ENCODE data around the gene ACIN1. TPM values are rescaled to one million over a fixed set of nuclear protein-coding genes. Genes with fewer than 3 reads are reported as not detected.

The ACIN1 gene
- total and polyA plus RNA-seq, 8 donors: 137 to 380 (median 332) TPM

DNA sequence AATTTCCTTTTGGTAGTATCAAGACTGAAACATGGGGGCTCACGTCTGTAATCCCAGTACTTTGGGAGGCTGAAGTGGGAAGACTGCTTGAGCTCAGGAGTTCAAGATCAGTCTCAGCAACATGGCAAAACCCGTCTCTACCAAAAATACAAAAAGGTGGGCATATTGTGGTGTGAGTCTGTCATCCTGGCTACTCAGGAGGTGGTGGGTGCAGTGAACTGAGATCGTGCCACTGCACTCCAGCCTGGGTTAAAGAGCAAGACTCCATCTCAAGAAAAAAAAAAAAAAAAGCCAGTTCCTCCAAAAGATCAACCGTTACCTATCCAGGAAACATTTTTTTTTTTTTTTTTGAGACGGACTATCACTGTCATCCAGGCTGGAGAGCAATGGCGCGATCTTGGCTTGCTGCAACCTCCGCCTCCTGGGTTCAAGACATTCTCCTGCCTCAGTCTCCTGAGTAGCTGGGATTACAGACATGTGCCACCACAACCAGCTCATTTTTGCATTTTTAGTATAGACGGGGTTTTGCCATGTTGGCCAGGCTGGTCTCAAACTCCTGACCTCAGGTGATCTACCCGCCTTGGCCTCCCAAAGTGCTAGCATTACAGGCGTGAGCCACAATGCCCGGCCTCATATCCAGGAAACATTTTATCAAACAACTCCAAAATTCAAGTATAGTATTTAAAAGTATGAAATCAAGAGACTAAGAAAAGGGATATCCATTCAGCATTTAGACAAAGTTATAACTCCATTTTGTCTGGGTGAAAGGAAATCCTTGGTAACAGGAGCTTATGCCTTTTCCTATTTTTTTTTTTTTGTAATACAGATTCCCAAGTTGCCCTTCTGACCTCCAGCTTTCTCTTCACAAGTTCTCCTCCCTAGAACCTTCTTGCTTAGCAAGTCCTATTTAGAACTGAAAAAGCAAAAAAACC lies 3.4 kb downstream of the ACIN1 start:
- no peak for ATAC-seq

DNA sequence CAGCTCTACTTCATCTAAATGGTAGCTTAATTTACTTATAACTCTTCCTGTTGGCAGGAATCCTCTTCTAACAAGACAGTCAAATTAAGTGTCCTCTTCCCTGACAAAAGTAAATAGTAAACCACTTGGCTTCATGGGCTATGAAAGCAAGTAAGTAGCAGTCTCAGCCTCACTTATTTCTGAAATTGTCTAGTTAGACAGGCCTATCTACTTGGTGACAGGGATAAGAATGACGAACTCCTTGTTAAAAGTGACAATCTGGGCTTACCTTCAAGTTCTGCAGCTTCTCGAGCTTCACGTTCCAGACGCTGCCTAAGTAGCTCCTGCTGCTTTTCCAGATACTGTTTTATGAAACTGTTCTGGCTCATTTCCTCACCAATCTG lies 4.7 kb downstream of the ACIN1 start:
- H3K27ac ChIP-seq: no peak overlapping the region

More for the DNA sequence above, 3.4 kb downstream of the ACIN1 start:
- Histone ChIP-seq H3K4me1 (peaks cover 12 to 52% of the 10 kb centered on the region in 2 donors), H3K27me3 (no peaks in the 10 kb centered on the region), H3K36me3 (peaks cover 2 to 68% of the 10 kb centered on the region in 2 donors), H3K4me3 (no peak overlapping the region), H3K27ac (no peak overlapping the region), H3K9me3 (no peaks in the 10 kb centered on the region)
- intact Hi-C loops (cut with DNase I): no loop called here
- TF ChIP-seq, protein P1, sequence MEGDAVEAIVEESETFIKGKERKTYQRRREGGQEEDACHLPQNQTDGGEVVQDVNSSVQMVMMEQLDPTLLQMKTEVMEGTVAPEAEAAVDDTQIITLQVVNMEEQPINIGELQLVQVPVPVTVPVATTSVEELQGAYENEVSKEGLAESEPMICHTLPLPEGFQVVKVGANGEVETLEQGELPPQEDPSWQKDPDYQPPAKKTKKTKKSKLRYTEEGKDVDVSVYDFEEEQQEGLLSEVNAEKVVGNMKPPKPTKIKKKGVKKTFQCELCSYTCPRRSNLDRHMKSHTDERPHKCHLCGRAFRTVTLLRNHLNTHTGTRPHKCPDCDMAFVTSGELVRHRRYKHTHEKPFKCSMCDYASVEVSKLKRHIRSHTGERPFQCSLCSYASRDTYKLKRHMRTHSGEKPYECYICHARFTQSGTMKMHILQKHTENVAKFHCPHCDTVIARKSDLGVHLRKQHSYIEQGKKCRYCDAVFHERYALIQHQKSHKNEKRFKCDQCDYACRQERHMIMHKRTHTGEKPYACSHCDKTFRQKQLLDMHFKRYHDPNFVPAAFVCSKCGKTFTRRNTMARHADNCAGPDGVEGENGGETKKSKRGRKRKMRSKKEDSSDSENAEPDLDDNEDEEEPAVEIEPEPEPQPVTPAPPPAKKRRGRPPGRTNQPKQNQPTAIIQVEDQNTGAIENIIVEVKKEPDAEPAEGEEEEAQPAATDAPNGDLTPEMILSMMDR (IDR thresholded peaks at IDR 0.05): no peak
- DNase-seq: no peak

DNA sequence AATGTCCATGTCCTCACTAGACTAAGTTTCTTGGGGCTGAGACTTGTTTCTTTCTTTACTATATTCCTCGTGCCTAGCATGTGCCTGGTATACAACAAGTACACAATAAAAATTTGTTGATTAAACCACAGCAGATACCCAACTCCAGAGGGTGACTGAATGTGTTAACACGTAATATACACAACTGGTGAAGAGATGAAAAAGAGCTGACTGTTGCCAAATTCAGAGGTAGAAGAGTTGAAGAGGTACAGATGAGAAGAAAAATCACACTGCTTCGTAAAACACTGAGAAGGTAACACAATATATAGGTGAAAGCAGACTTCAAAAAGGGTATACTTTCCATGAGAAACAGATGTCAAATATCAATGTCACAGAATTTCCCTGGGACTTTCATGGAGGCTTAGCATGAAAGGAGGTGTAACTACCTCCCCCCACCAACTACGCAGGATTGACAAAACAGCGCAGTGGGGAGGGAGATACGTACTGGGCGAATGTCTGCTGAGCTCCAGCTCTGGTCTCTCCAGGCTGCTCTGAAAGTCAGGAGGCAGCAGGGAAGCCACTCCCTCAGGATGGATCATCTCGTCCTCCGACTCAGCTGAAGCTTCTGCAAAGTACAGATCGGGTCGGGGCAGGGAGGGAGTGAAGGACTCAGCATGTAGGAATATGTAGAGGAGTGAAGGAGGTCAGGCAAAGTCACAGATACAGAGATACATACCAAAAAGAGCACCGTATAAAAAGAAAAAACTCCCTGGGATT lies 5.3 kb downstream of the ACIN1 start:
- intact Hi-C loops (cut with DNase I): no loop called here
- ATAC-seq: no peak
- Histone ChIP-seq H3K9me3 (no peaks in the 10 kb centered on the region), H3K4me3 (no peak overlapping the region), H3K27me3 (no peaks in the 10 kb centered on the region), H3K36me3 (peaks cover 2 to 86% of the 10 kb centered on the region in 2 donors), H3K27ac (no peak overlapping the region), H3K4me1 (peaks cover 10 to 61% of the 10 kb centered on the region in 2 donors)
- TF ChIP-seq, protein P1 (IDR thresholded peaks at IDR 0.05): no peak
- DNase-seq: no peak

More for the DNA sequence above, 4.7 kb downstream of the ACIN1 start:
- Histone ChIP-seq H3K27me3 (no peaks in the 10 kb centered on the region), H3K4me1 (peaks cover 10 to 59% of the 10 kb centered on the region in 2 donors), H3K9me3 (no peaks in the 10 kb centered on the region), H3K4me3 (no peak overlapping the region), H3K36me3 (peaks cover 2 to 81% of the 10 kb centered on the region in 2 donors)
- TF ChIP-seq, protein P1 (IDR thresholded peaks at IDR 0.05): no peak
- no peak for ATAC-seq
- intact Hi-C loops (cut with DNase I): no loop called here
- DNase-seq: no peak

DNA sequence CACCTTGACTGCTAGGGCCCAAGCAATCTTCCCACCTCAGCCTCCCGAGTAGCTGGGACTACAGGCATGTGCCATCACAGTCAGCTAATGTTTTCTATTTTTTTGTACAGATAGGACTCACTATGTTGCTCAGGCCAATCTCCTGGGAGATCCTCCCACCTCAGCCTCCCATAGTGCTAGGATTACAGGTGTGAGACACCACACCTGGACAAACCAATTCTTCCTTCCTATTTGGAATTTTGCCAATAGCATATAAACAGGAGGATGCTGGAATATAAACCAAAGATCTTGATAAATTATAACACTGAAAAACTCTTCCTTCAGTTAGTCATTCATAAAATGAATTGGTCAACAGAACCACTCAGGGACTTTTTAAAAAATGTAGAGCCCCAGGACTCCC lies 8.4 kb downstream of the ACIN1 start:
- TF ChIP-seq, protein P1 (IDR thresholded peaks at IDR 0.05): no peak
- peaks cover 0 to 37% of the 10 kb centered on the region in 2 donors for H3K4me1 ChIP-seq
- H3K27ac ChIP-seq: peak overlapping the region in 1 of 2 donors; percentile 19
- intact Hi-C loops (cut with DNase I): no loop called here
- peaks cover 2 to 100% of the 10 kb centered on the region in 2 donors for H3K36me3 ChIP-seq
- H3K27me3 ChIP-seq: no peaks in the 10 kb centered on the region
- DNase-seq: no peak
- no peak overlapping the region for H3K4me3 ChIP-seq
- ATAC-seq: no peak
- H3K9me3 ChIP-seq: no peaks in the 10 kb centered on the region

DNA sequence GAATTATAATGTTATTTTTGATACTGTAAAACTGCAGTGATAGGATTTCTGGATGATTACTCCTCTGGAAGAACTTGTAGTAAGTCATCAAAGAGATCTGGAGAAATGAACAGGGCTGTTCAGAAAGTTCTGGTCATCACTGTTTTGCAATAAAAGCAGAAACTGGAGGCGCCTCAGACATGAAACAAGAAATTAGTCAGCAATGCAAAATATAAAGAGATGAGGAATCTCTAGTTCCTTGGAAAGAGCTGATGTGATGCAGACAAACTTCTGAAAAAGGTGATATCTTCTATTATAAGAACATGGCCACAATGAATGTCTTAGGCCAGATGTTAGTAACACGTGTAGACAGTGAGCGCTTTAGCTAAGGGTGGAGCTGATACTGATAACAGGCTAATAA lies 9.5 kb downstream of the ACIN1 start:
- Histone ChIP-seq H3K27me3 (no peaks in the 10 kb centered on the region), H3K4me3 (no peak overlapping the region), H3K36me3 (peaks cover 2 to 100% of the 10 kb centered on the region in 2 donors), H3K4me1 (peaks cover 0 to 29% of the 10 kb centered on the region in 2 donors), H3K27ac (peak overlapping the region in 1 of 2 donors; percentile 33), H3K9me3 (no peaks in the 10 kb centered on the region)
- ATAC-seq (no peak), DNase-seq (no peak)
- intact Hi-C loops (cut with DNase I): no loop called here
- TF ChIP-seq, protein P1 (IDR thresholded peaks at IDR 0.05): no peak

All from left lung (tissue), 10 donors.